SU-DHL-6 (cell line): Measurements from ENCODE around the gene E2F1.

ENCODE experiments used
- H2AFZ ChIP-seq: fragments of 200-600 bp; sonication (generic); 2 replicates; pipeline ENCODE4 v1.6.1; 2014; ENCODE audit warnings: low read depth, mild to moderate bottlenecking, moderate library complexity, mixed read lengths, antibody characterized with exemption, low read length; ENCODE audit not compliant: severe bottlenecking
- H3F3A ChIP-seq: fragments of 200-600 bp; shearing (Covaris generic); 2 replicates; pipeline ENCODE4 v1.6.0; 2016; ENCODE audit warnings: antibody characterized with exemption, mild to moderate bottlenecking; ENCODE audit not compliant: insufficient read depth
- H3K27ac ChIP-seq: fragments of 200-600 bp; sonication (generic); 2 replicates; pipeline ENCODE4 v1.5.1; 2016; ENCODE audit warnings: low read depth, mild to moderate bottlenecking, low read length, moderate library complexity, mixed read lengths
- H3K27me3 ChIP-seq: fragments of 200-600 bp; sonication (generic), shearing (Covaris generic); 2 replicates; pipeline ENCODE4 v1.6.0; 2014; ENCODE audit warnings: mild to moderate bottlenecking, low read length
- H3K36me3 ChIP-seq: fragments of 200-600 bp; sonication (generic); 2 replicates; pipeline ENCODE4 v1.6.1; 2014; ENCODE audit warnings: mild to moderate bottlenecking, low read length, mixed read lengths
- H3K4me2 ChIP-seq: fragments of 300-600, 200-600 bp; shearing (Covaris generic), sonication (generic); 2 replicates; pipeline ENCODE4 v1.6.0; 2014; ENCODE audit warnings: low read length, low read depth, mild to moderate bottlenecking; ENCODE audit not compliant: poor library complexity, severe bottlenecking
- H3K4me3 ChIP-seq: fragments of 200-600 bp; sonication (generic); 2 replicates; pipeline ENCODE4 v1.5.1; 2014; ENCODE audit warnings: antibody characterized with exemption, low read length, mild to moderate bottlenecking, mixed read lengths; ENCODE audit not compliant: insufficient read depth, poor library complexity, severe bottlenecking
- H3K79me2 ChIP-seq: fragments of 200-600 bp; sonication (generic); 2 replicates; pipeline ENCODE4 v1.6.1; 2014; ENCODE audit warnings: mild to moderate bottlenecking, low read length, moderate library complexity; ENCODE audit not compliant: insufficient read depth
- H3K9ac ChIP-seq: fragments of 200-600 bp; sonication (generic); 2 replicates; pipeline ENCODE4 v1.7.0; 2014; ENCODE audit warnings: mild to moderate bottlenecking, low read length
- H3K9me2 ChIP-seq: fragments of 200-600 bp; sonication (generic); replicated peaks from 2 replicates; pipeline ENCODE4 v1.6.1; 2014; ENCODE audit warnings: low read length; ENCODE audit not compliant: insufficient read depth
- H3K9me3 ChIP-seq: fragments of 200-600 bp; sonication (generic); 2 replicates; pipeline ENCODE4 v1.6.1; 2014; ENCODE audit warnings: low read length, mixed read lengths; ENCODE audit not compliant: insufficient read depth
- H4K20me1 ChIP-seq: fragments of 200-600 bp; sonication (generic); 2 replicates; pipeline ENCODE4 v1.6.1; 2014; ENCODE audit warnings: low read depth, mild to moderate bottlenecking, antibody characterized with exemption, low read length, moderate library complexity, mixed read lengths
- CTCF ChIP-seq: fragments of 200-600 bp; sonication (generic); IDR thresholded peaks from one replicate; pipeline ENCODE4 v1.5.1; 2017; ENCODE audit warnings: antibody characterized with exemption, mild to moderate bottlenecking, low read length, moderate library complexity; ENCODE audit not compliant: insufficient read depth, poor library complexity, severe bottlenecking
- EZH2phosphoT487 ChIP-seq: fragments of 200-600 bp; sonication (generic), shearing (Covaris generic); conservative IDR thresholded peaks from 2 replicates; pipeline ENCODE4 v1.6.1; 2018; ENCODE audit warnings: mild to moderate bottlenecking, antibody characterized with exemption, low read length, moderate library complexity, mixed read lengths

The E2F1 gene

DNA sequence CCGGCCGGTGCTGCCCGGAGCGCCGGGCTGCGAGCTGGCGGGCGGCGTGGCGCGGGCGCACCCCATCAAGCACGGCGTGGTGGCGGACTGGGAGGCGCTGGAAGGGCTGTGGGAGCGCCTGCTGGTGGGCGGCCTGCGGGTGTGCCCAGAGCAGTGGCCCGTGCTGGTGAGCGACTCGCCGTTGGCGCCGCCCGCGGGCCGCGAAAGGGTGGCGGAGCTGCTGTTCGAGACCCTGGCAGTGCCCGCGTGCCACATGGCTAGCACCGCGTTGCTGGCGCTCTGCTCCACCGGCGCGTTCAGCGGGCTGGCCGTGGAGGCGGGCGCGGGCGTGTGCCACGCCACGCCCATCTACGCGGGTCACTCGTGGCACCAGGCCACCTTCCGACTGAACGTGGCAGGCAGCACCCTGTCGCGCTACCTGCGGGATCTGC is 18.9 kb downstream of the E2F1 start:
- Histone ChIP-seq H3K9me3 (no peaks in the 10 kb centered on the region), H2AFZ (peak overlapping the region; percentile 4), H3K79me2 (peaks cover 28% of the 10 kb centered on the region; the same call in 1 of the 2 replicates), H3K9me2 (no peaks in the 10 kb centered on the region), H3K4me3 (peak overlapping the region; percentile 49), H3K27ac (peak overlapping the region; percentile 78), H3K4me2 (peak overlapping the region; percentile 68), H3K36me3 (0 out of 2 replicates have a peak, but pooled peaks cover 3% of the 10 kb centered on the region), H3K9ac (peak overlapping the region; percentile 86), H4K20me1 (no peaks in the 10 kb centered on the region), H3K27me3 (no peaks in the 10 kb centered on the region), H3F3A (peaks cover 38% of the 10 kb centered on the region)
- TF ChIP-seq CTCF (no peak), EZH2phosphoT487 (no peak)

DNA sequence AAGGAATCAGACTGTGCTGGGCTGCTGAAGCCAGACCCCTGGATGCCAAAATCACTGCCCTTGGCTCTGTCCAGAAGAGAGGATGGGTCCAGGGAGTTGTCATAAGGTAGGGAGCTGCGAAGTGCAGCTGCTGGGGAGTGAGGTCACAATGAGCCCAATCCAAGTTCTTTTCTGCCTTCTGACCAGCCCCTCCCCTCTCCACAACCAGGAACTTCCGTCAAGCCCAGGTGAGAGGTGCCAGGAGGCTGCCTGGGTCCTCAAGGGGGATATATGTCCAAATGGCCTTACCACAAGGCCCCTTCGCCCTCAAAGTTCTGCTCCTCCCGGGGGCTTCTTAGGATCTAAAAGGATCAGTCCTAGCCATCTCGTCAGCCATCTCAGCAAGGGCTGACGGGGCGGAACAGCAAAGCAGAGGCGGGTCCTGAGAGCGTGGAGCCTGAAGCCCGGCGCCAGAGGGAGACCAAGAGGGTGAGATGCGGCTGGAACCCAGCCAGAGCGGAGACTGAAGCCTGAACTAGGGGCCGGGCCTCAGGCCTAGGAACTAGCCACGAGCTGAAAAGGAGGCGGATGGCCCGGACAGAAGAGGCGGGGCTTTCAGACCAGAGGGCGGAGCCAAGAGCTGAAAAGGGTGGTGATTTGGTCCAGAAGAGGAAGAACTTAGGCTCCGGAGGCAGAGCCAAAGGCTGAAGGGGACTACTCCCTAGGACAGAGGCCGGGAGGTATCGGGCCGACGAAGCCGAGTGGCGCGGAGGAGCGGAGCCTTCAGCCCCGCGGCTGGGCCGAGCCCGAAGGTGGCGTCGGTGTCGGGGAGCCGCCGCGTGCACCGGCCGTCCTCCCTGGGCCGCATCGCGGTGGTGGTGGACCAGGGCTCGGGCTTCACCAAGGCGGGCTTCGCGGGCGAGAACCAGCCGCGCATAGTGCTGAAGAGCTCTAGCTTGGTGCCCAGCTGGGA is 19.6 kb downstream of the E2F1 start, which contains the start of gene ACTL10:
TSS of gene ACTL10 (plus strand) at position 651 of the 952 bp plus-strand sequence. CDS start 555 bp downstream, outside the sequence.
- no peaks in the 10 kb centered on the region for H3K27me3 ChIP-seq
- H3K9me2 ChIP-seq: no peaks in the 10 kb centered on the region
- H3K4me3 ChIP-seq: peak within 1 kb of the TSS; percentile 49
- peak within 1 kb of the TSS; percentile 68 for H3K4me2 ChIP-seq
- no peaks in the 10 kb centered on the region for H4K20me1 ChIP-seq
- H3K27ac ChIP-seq: peak within 1 kb of the TSS; percentile 78
- TF ChIP-seq EZH2phosphoT487 (no peak), CTCF (no peak)
- peaks cover 22% of the 10 kb centered on the region; the same call in 1 of the 2 replicates for H3K79me2 ChIP-seq
- peak within 1 kb of the TSS; percentile 86 for H3K9ac ChIP-seq
- peak within 1 kb of the TSS; percentile 4 for H2AFZ ChIP-seq
- H3K9me3 ChIP-seq: no peaks in the 10 kb centered on the region
- peaks cover 38% of the 10 kb centered on the region for H3F3A ChIP-seq
- H3K36me3 ChIP-seq: 0 out of 2 replicates have a peak, but pooled peaks cover 3% of the 10 kb centered on the region

- Histone ChIP-seq H3K27ac (peak overlapping the region; percentile 75), H3K9me3 (no peaks in the 10 kb centered on the region), H3K9me2 (no peaks in the 10 kb centered on the region), H3K4me3 (no peak overlapping the region), H3F3A (peaks cover 34% of the 10 kb centered on the region), H3K9ac (peak overlapping the region; percentile 86), H3K4me2 (peak overlapping the region; percentile 90), H3K79me2 (peaks cover 17% of the 10 kb centered on the region; the same call in 1 of the 2 replicates), H2AFZ (no peak overlapping the region), H3K36me3 (0 out of 2 replicates have a peak, but pooled peaks cover 3% of the 10 kb centered on the region), H3K27me3 (no peaks in the 10 kb centered on the region), H4K20me1 (no peaks in the 10 kb centered on the region)
- TF ChIP-seq EZH2phosphoT487 (no peak), CTCF (no peak)
These were observed 21.4 kb downstream of the E2F1 start for GRCh38 chr20:33664762-33665144.
